Measurements from ENCODE around the gene KDM4C. TPM values are rescaled to one million over a fixed set of nuclear protein-coding genes. Genes with fewer than 3 reads are reported as not detected.

KDM4C gene
- total RNA-seq, 2 experiments from 2014 or later: 60.1 to 61.3 TPM

GRCh38 chr9:7186175-7186574 is 428.4 kb downstream of the KDM4C start:
- Histone ChIP-seq H3K36me3 (ENCODE audit: insufficient read depth, low read length) (peaks cover 8% of the 10 kb centered on the region), H3K9me3 (ENCODE audit: control insufficient read depth in 1 of 2, insufficient read depth in 1 of 2, low read length in 2 of 2) (peaks cover 6 to 11% of the 10 kb centered on the region in 2 experiments), H3K4me1 (ENCODE audit: insufficient read depth, low read length) (no peaks in the 10 kb centered on the region), H3K4me3 (ENCODE audit: low read length) (no peak overlapping the region), H3K27ac (ENCODE audit: low read depth in 1 of 2, low read length in 2 of 2) (no peak overlapping the region), H3K27me3 (ENCODE audit: control insufficient read depth in 1 of 2, insufficient read depth in 2 of 2, low read length in 2 of 2) (no peaks in the 10 kb centered on the region)
- H3K27me3 Mint-ChIP-seq: no peaks in the 10 kb centered on the region
- H3K9me3 Mint-ChIP-seq: peaks cover 12% of the 10 kb centered on the region
- CTCF ChIA-PET: no interaction called here
- no peak overlapping the region for H3K27ac Mint-ChIP-seq
- H3K4me1 Mint-ChIP-seq (ENCODE audit: low read depth): no peaks in the 10 kb centered on the region
- H3K4me3 Mint-ChIP-seq: no peak overlapping the region
- H3K36me3 Mint-ChIP-seq (ENCODE audit: low read depth): peaks cover 82% of the 10 kb centered on the region
- intact Hi-C loops (cut with DNase I, micrococcal nuclease): no loop called here
- ATAC-seq (ENCODE audit: poor library complexity): no peak
- TF ChIP-seq, protein P1, sequence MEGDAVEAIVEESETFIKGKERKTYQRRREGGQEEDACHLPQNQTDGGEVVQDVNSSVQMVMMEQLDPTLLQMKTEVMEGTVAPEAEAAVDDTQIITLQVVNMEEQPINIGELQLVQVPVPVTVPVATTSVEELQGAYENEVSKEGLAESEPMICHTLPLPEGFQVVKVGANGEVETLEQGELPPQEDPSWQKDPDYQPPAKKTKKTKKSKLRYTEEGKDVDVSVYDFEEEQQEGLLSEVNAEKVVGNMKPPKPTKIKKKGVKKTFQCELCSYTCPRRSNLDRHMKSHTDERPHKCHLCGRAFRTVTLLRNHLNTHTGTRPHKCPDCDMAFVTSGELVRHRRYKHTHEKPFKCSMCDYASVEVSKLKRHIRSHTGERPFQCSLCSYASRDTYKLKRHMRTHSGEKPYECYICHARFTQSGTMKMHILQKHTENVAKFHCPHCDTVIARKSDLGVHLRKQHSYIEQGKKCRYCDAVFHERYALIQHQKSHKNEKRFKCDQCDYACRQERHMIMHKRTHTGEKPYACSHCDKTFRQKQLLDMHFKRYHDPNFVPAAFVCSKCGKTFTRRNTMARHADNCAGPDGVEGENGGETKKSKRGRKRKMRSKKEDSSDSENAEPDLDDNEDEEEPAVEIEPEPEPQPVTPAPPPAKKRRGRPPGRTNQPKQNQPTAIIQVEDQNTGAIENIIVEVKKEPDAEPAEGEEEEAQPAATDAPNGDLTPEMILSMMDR (IDR thresholded peaks at IDR 0.05): no peak
- POLR2A ChIA-PET: no interaction called here
- peak in 1 of 14 experiments; percentile 11 for DNase-seq

DNA sequence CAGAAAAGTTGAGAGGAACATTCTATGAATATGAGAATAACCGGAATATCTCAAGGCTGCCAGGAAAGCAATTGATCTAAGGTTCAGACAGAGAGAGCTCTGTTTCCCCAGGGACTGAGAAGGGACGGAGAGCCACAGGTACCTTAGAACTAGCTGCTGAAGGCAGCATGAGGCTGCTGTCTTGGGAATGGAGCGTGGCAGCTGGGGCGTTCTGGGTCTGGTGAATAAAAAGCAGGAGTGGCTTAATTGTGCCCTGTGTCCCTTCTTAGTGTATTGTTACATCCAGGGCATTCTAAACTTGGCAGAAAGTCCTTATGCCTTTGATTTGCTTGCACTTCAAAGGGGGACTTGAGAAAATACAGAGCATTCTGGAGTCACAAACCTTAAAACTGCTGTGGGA is 434.5 kb downstream of the KDM4C start:
- Histone ChIP-seq H3K27ac (ENCODE audit: low read depth in 1 of 2, low read length in 2 of 2) (no peak overlapping the region), H3K4me3 (ENCODE audit: low read length) (no peak overlapping the region), H3K4me1 (ENCODE audit: insufficient read depth, low read length) (no peaks in the 10 kb centered on the region), H3K36me3 (ENCODE audit: insufficient read depth, low read length) (no peaks in the 10 kb centered on the region), H3K27me3 (ENCODE audit: control insufficient read depth in 1 of 2, insufficient read depth in 2 of 2, low read length in 2 of 2) (no peaks in the 10 kb centered on the region), H3K9me3 (ENCODE audit: control insufficient read depth in 1 of 2, insufficient read depth in 1 of 2, low read length in 2 of 2) (peaks cover 6 to 8% of the 10 kb centered on the region in 2 experiments)
- no peak for ATAC-seq (ENCODE audit: poor library complexity)
- Mint-ChIP-seq H3K36me3 (ENCODE audit: low read depth) (peaks cover 26% of the 10 kb centered on the region), H3K4me3 (no peak overlapping the region), H3K27ac (no peak overlapping the region), H3K4me1 (ENCODE audit: low read depth) (no peaks in the 10 kb centered on the region), H3K9me3 (peaks cover 9% of the 10 kb centered on the region), H3K27me3 (no peaks in the 10 kb centered on the region)
- TF ChIP-seq, protein P1 (IDR thresholded peaks at IDR 0.05): no peak
- no peak for DNase-seq
- CTCF ChIA-PET: interaction anchor here (1.0 kb wide), 1 partner anchor 10 kb away, joined by 3 read pairs; no protein-coding TSS in a partner anchor
- POLR2A ChIA-PET: no interaction called here
- intact Hi-C loops (cut with DNase I, micrococcal nuclease): loop anchor here in 1 of 2 experiments (10.0 kb wide), 1 partner anchor 57 kb away; no protein-coding TSS in a partner anchor

DNA sequence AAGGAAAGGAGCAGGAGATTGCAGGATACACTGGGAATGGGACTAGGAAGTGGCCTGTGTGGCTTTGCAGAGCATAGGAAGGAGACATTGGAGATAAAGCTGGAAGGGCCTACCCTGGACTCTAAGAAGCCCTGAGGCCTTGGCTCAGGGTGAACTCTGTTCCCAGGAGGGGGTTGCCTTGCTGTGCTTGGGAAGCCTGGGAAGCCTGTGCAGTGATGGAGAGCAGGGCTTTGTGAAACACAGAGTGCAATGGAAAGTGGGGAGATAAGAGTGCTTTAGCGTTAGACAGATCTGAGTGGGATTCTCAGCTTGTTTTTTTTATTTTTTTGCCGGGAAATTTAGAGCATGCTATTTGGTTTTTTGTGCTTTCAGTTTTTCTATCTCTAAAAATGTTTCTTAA is 437.8 kb downstream of the KDM4C start:
- intact Hi-C loops (cut with DNase I, micrococcal nuclease): loop anchor here in 1 of 2 experiments (10.0 kb wide), 1 partner anchor 61 kb away; no protein-coding TSS in a partner anchor
- Histone ChIP-seq H3K36me3 (ENCODE audit: insufficient read depth, low read length) (no peaks in the 10 kb centered on the region), H3K27ac (ENCODE audit: low read depth in 1 of 2, low read length in 2 of 2) (no peak overlapping the region), H3K4me3 (ENCODE audit: low read length) (no peak overlapping the region), H3K27me3 (ENCODE audit: control insufficient read depth in 1 of 2, insufficient read depth in 2 of 2, low read length in 2 of 2) (no peaks in the 10 kb centered on the region), H3K9me3 (ENCODE audit: control insufficient read depth in 1 of 2, insufficient read depth in 1 of 2, low read length in 2 of 2) (no peaks in the 10 kb centered on the region), H3K4me1 (ENCODE audit: insufficient read depth, low read length) (no peaks in the 10 kb centered on the region)
- ATAC-seq (ENCODE audit: poor library complexity) (no peak), DNase-seq (no peak)
- Mint-ChIP-seq H3K9me3 (peaks cover 6% of the 10 kb centered on the region), H3K36me3 (ENCODE audit: low read depth) (peaks cover 4% of the 10 kb centered on the region), H3K27ac (no peak overlapping the region), H3K4me3 (no peak overlapping the region), H3K27me3 (no peaks in the 10 kb centered on the region), H3K4me1 (ENCODE audit: low read depth) (no peaks in the 10 kb centered on the region)
- CTCF ChIA-PET: no interaction called here
- TF ChIP-seq, protein P1 (IDR thresholded peaks at IDR 0.05): no peak
- POLR2A ChIA-PET: no interaction called here
